KMS-11 (cell line): ENCODE results near the gene PRRC2C.
"Not testable (repeated sequence)": the region's sequence is repeated elsewhere in the genome, so short reads cannot be mapped to it uniquely, and the experiment has no call there.

Source experiments
- H2AFZ ChIP-seq: fragments of 200-600 bp; sonication (generic); 2 replicates; pipeline ENCODE4 v1.6.1; 2016; ENCODE audit warnings: antibody characterized with exemption, mixed run types, low read depth
- H3K27ac ChIP-seq: fragments of 200-600 bp; sonication (generic); 2 replicates; pipeline ENCODE4 v1.6.1; 2016; ENCODE audit warnings: mild to moderate bottlenecking, mixed run types
- H3K27me3 ChIP-seq: fragments of 200-600 bp; sonication (generic); 2 replicates; pipeline ENCODE4 v1.6.1; 2017; ENCODE audit warnings: mild to moderate bottlenecking, low read depth, mixed run types, moderate library complexity; ENCODE audit not compliant: insufficient read depth
- H3K36me3 ChIP-seq: fragments of 200-600 bp; sonication (generic); 2 replicates; pipeline ENCODE4 v1.6.1; 2017; ENCODE audit warnings: mild to moderate bottlenecking, mixed run types; ENCODE audit not compliant: insufficient read depth
- H3K4me1 ChIP-seq: fragments of 200-600 bp; sonication (generic); 2 replicates; pipeline ENCODE4 v1.6.1; 2016; ENCODE audit warnings: mild to moderate bottlenecking, low read depth, mixed run types; ENCODE audit not compliant: poor library complexity, severe bottlenecking
- H3K4me2 ChIP-seq: fragments of 200-600 bp; sonication (generic); 2 replicates; pipeline ENCODE4 v1.7.0; 2016; ENCODE audit warnings: mild to moderate bottlenecking, mixed run types
- H3K4me3 ChIP-seq: fragments of 200-600 bp; sonication (generic); IDR thresholded peaks from 2 replicates; pipeline ENCODE4 v1.6.1; 2017; ENCODE audit warnings: low read depth, low read length, mixed read lengths; ENCODE audit not compliant: insufficient read depth
- H3K79me2 ChIP-seq: fragments of 200-600 bp; sonication (generic); 2 replicates; pipeline ENCODE4 v1.6.1; 2016; ENCODE audit warnings: low read depth, mixed run types; ENCODE audit not compliant: insufficient read depth
- H3K9ac ChIP-seq: fragments of 200-600 bp; sonication (generic); 2 replicates; pipeline ENCODE4 v1.6.1; 2016; ENCODE audit warnings: mild to moderate bottlenecking, mixed run types
- H4K20me1 ChIP-seq: fragments of 200-600 bp; sonication (generic); 2 replicates; pipeline ENCODE4 v1.6.1; 2016; ENCODE audit warnings: mild to moderate bottlenecking, mixed run types; ENCODE audit not compliant: insufficient read depth
- TF ChIP-seq, protein P1 (sequence below): fragments of 200-600 bp; sonication (generic); conservative IDR thresholded peaks from 2 replicates; pipeline ENCODE4 v1.6.1; 2017; ENCODE audit warnings: low read depth, mild to moderate bottlenecking, antibody characterized with exemption, low read length, moderate library complexity, mixed read lengths

PRRC2C gene

GRCh38 chr1:171596705-171597104 is 111.4 kb downstream of the PRRC2C start:
- Histone ChIP-seq H4K20me1 (no peaks in the 10 kb centered on the region), H3K4me3 (no peak overlapping the region), H3K9ac (no peak overlapping the region), H2AFZ (no peak overlapping the region), H3K4me1 (no peaks in the 10 kb centered on the region), H3K27me3 (no peaks in the 10 kb centered on the region), H3K36me3 (peaks cover 6% of the 10 kb centered on the region; the same call in 1 of the 2 replicates), H3K27ac (no peak overlapping the region), H3K79me2 (no peaks in the 10 kb centered on the region), H3K4me2 (no peak overlapping the region)
- TF ChIP-seq, protein P1, sequence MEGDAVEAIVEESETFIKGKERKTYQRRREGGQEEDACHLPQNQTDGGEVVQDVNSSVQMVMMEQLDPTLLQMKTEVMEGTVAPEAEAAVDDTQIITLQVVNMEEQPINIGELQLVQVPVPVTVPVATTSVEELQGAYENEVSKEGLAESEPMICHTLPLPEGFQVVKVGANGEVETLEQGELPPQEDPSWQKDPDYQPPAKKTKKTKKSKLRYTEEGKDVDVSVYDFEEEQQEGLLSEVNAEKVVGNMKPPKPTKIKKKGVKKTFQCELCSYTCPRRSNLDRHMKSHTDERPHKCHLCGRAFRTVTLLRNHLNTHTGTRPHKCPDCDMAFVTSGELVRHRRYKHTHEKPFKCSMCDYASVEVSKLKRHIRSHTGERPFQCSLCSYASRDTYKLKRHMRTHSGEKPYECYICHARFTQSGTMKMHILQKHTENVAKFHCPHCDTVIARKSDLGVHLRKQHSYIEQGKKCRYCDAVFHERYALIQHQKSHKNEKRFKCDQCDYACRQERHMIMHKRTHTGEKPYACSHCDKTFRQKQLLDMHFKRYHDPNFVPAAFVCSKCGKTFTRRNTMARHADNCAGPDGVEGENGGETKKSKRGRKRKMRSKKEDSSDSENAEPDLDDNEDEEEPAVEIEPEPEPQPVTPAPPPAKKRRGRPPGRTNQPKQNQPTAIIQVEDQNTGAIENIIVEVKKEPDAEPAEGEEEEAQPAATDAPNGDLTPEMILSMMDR, result no peak

GRCh38 chr1:171597203-171597602 is 111.9 kb downstream of the PRRC2C start:
- TF ChIP-seq, protein P1, result no peak
- Histone ChIP-seq H3K27me3 (no peaks in the 10 kb centered on the region), H3K9ac (no peak overlapping the region), H3K4me1 (no peaks in the 10 kb centered on the region), H4K20me1 (no peaks in the 10 kb centered on the region), H3K4me2 (no peak overlapping the region), H2AFZ (no peak overlapping the region), H3K4me3 (no peak overlapping the region), H3K36me3 (peaks cover 4% of the 10 kb centered on the region; the same call in 1 of the 2 replicates), H3K79me2 (no peaks in the 10 kb centered on the region), H3K27ac (no peak overlapping the region)

GRCh38 chr1:171600310-171600709 is 115.0 kb downstream of the PRRC2C start:
- not testable (repeated sequence) for H3K9ac ChIP-seq, H3K79me2 ChIP-seq, H3K4me3 ChIP-seq, H3K27ac ChIP-seq, H3K36me3 ChIP-seq, H4K20me1 ChIP-seq, H3K4me1 ChIP-seq, H3K27me3 ChIP-seq, H3K4me2 ChIP-seq, H2AFZ ChIP-seq

DNA sequence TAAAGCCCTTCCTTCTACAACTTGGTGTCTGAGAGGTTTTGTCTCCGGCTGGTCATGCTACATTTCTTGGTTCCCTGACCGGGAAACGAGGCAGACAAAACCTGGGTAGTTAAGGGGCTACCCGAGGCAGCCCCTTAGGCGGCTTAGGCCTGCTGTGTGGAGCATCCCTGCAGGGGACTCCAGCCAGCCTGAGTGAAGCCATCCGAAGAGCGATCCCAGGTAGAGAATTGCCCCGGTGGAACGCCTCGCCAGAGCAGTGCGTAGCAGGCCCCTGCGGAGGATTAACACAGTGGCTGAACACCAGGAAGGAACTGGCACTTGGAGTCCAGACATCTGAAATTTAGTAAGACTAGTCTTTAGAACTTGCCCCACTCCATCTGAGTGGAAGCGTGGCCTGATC is 115.5 kb downstream of the PRRC2C start:
- no peak overlapping the region for H2AFZ ChIP-seq
- H3K4me3 ChIP-seq, result no peak overlapping the region
- H3K4me1 ChIP-seq, result no peaks in the 10 kb centered on the region
- TF ChIP-seq, protein P1, result no peak
- no peak overlapping the region for H3K27ac ChIP-seq
- no peaks in the 10 kb centered on the region for H4K20me1 ChIP-seq
- no peaks in the 10 kb centered on the region for H3K27me3 ChIP-seq
- no peaks in the 10 kb centered on the region for H3K79me2 ChIP-seq
- H3K36me3 ChIP-seq, result no peaks in the 10 kb centered on the region
- no peak overlapping the region for H3K9ac ChIP-seq
- H3K4me2 ChIP-seq, result no peak overlapping the region

DNA sequence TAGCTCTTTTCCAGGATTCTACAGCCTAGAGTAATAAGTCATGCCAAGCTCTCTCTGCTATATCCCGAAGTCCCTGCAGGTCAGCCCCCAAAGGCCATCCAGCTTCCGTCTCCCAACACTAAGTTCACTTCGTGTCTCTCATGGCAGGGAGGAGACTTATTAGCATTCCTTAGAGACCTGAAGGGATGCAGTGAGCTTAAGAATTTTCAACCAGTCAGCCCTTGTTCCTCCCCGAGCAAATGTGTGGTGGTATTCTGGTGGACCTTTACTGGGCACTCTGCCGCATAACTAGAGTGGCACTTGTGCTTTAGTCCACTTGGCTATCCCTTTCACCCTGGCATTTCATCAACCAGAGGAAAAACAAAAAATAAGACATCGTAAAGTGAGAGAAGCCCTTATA is 117.7 kb downstream of the PRRC2C start:
- H3K36me3 ChIP-seq, H4K20me1 ChIP-seq, H3K79me2 ChIP-seq, H3K27me3 ChIP-seq, H3K4me3 ChIP-seq, H3K27ac ChIP-seq, H3K4me1 ChIP-seq, H3K9ac ChIP-seq, H2AFZ ChIP-seq, H3K4me2 ChIP-seq: not testable (repeated sequence)
